ENCODE results near the gene GAREM1.

- TF ChIP-seq, protein P1, sequence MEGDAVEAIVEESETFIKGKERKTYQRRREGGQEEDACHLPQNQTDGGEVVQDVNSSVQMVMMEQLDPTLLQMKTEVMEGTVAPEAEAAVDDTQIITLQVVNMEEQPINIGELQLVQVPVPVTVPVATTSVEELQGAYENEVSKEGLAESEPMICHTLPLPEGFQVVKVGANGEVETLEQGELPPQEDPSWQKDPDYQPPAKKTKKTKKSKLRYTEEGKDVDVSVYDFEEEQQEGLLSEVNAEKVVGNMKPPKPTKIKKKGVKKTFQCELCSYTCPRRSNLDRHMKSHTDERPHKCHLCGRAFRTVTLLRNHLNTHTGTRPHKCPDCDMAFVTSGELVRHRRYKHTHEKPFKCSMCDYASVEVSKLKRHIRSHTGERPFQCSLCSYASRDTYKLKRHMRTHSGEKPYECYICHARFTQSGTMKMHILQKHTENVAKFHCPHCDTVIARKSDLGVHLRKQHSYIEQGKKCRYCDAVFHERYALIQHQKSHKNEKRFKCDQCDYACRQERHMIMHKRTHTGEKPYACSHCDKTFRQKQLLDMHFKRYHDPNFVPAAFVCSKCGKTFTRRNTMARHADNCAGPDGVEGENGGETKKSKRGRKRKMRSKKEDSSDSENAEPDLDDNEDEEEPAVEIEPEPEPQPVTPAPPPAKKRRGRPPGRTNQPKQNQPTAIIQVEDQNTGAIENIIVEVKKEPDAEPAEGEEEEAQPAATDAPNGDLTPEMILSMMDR (IDR thresholded peaks at IDR 0.05; ENCODE audit: low read depth, low read length) = no peak
- TF ChIP-seq EZH2phosphoT487 (IDR thresholded peaks at IDR 0.05; ENCODE audit: low read depth) = no peak
Measured at GRCh38 chr18:32251466-32251865, 219.2 kb downstream of the GAREM1 start.
